Heart right ventricle (tissue), 16 donors: Measurements from ENCODE around the gene PLD2. TPM values are rescaled to one million over a fixed set of nuclear protein-coding genes. Genes with fewer than 3 reads are reported as not detected.

Experiments used
- ATAC-seq, 8 donors: fragments of 200-7000 bp; cut with Tn5 transposase; one replicate each; pipeline ENCODE4 v1.9.1; 2020; ENCODE audit warnings: mild to moderate bottlenecking in 8 of 8, moderate library complexity in 8 of 8, moderate number of reproducible peaks in 1 of 8
- DNase-seq, 2 donors: peaks; one replicate each; pipeline ENCODE4 v3.0.0-alpha.2; 2020
- H3K27ac ChIP-seq, 10 donors: fragments of 200-600 bp; sonication (generic) in 2 of 10; one replicate each; pipeline versions ENCODE4 v1.5.0 to v1.8.0; 2020 to 2022; ENCODE audit warnings: mild to moderate bottlenecking in 3 of 10
- H3K27me3 ChIP-seq, 7 donors: fragments of 200-600 bp; one replicate each; pipeline ENCODE4 v1.8.0; 2021 to 2022; ENCODE audit warnings: mild to moderate bottlenecking in 2 of 7
- H3K36me3 ChIP-seq, 9 donors: fragments of 200-600 bp; sonication (generic) in 1 of 9; one replicate each; pipeline versions ENCODE4 v1.5.0 to v1.8.0; 2020 to 2022; ENCODE audit warnings: mild to moderate bottlenecking in 2 of 9
- H3K4me1 ChIP-seq, 9 donors: fragments of 200-600 bp; sonication (generic) in 1 of 9; one replicate each; pipeline versions ENCODE4 v1.5.0 to v1.8.0; 2020 to 2022; ENCODE audit warnings: mild to moderate bottlenecking in 4 of 9
- H3K4me3 ChIP-seq, 10 donors: fragments of 200-600 bp; sonication (generic) in 2 of 10; one replicate each; pipeline versions ENCODE4 v1.5.0 to v1.8.0; 2020 to 2022; ENCODE audit warnings: mild to moderate bottlenecking in 7 of 10, moderate library complexity in 2 of 10
- H3K9me3 ChIP-seq, 11 donors: fragments of 200-600 bp in 10 of 11; sonication (generic) in 2 of 11; one replicate each; pipeline versions ENCODE4 v1.5.0 to v1.8.0; 2013 to 2022; ENCODE audit warnings: mild to moderate bottlenecking in 2 of 11, control low read depth in 1 of 11, moderate library complexity in 1 of 11
- WGBS, 2 donors: extraction: QIAGEN DNeasy Blood & Tissue Kit; methylation state at CpG; one replicate each; pipeline ENCODE4 v1.1.7; 2013; ENCODE audit warnings: inconsistent platforms in 1 of 2; 5-methylcytosine and 5-hydroxymethylcytosine counted together
- intact Hi-C, 10 donors: fragments of 100-400 bp; cut with DNase I; formaldehyde crosslinking; loops; one replicate each; pipeline versions ENCODE4 v1.11.1 to v1.14.2; 2022
- polyA plus RNA-seq, 2 donors: library from polyadenylated mRNA; stranded (reverse); fragments of 200-250 nt; gene quantifications; one replicate each; pipeline ENCODE4 v1.2.3, GENCODE V29; 2013
- total RNA-seq, 10 donors: library from RNA; stranded (reverse); fragmentation: NEBNext Ultra II Directional in 3 of 10; extraction: Animal tissue kit (Norgen Biotek cat#: 25700) in 3 of 10; gene quantifications; one replicate each; pipeline versions ENCODE4 v1.2.1 to v1.2.4, GENCODE V29; 2021 to 2023
- TF ChIP-seq, protein P1 (sequence below), 9 donors: fragments of 200-600 bp; sonication (generic) in 2 of 9; IDR thresholded peaks; one replicate each; pipeline versions ENCODE4 v1.5.0 to v1.8.0; 2021 to 2022; ENCODE audit warnings: antibody characterized with exemption in 9 of 9, mild to moderate bottlenecking in 5 of 9, moderate library complexity in 1 of 9
- donor health status: Arrhythmogenic right ventricular cardiomyopathy.
- donor health status: ischemic (EF 13 %, LVEDD 7.1; RV severe dilation, severe dysfunction).
- donor health status: healthy with polysubstance abuse.
- donor health status: DM: no; HTN: yes; CAD: no.
- donor health status: DM: no; HTN: no; CAD: no.
- donor health status: ischemic (EF 25% LVEDD 6.9; RV normal size, moderate dysfunction).
- donor health status: ischemic (EF 25% LVEDD 5.7; RV mildly dilated, moderate dysfunction).
- donor health status: healthy.
- donor health status: DM: yes; HTN: yes; CAD: no.
- donor health status: Ischemic cardiomyopathy.
- donor health status: ischemic (EF 35%, LVEDD 5.7; RV mildly dilated, moderate dysfunction).
- donor health status: nonischemic (EF 11% LVEDD 7.7; RV severe dilation, severe dysfunction).
- donor health status: DM: yes; HTN: yes; CAD: no.
- donor health status: PGD.
- donor health status: ischemic (EF 29% LVEDD 5.4; RV normal size, mild dysfunction).
- donor health status: nonischemic (EF 23%, LVEDD 6.1; RV moderate dilation, normal function).

Gene PLD2
- total and polyA plus RNA-seq, 12 donors: 5.6 to 20.7 (median 10.4) TPM

DNA sequence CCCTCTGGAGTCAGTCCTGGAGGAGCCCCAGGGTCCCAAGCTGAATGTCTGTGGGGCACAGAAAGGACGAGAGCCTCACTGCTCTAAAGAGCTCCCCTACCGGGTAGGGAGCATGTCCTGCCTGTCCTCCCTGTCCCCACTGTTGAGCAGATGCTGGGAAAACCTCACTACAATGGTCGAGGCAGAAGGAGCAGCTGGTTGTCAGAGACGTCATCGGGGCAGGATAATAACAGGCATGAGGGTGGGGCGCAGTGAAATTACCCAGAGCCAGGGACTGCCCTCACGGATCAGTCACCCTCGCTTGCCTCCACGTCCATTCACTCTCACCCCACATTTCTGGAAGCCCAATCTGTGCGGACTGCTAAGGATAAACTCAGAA, 34.7 kb upstream of the PLD2 start:
- TF ChIP-seq, protein P1, sequence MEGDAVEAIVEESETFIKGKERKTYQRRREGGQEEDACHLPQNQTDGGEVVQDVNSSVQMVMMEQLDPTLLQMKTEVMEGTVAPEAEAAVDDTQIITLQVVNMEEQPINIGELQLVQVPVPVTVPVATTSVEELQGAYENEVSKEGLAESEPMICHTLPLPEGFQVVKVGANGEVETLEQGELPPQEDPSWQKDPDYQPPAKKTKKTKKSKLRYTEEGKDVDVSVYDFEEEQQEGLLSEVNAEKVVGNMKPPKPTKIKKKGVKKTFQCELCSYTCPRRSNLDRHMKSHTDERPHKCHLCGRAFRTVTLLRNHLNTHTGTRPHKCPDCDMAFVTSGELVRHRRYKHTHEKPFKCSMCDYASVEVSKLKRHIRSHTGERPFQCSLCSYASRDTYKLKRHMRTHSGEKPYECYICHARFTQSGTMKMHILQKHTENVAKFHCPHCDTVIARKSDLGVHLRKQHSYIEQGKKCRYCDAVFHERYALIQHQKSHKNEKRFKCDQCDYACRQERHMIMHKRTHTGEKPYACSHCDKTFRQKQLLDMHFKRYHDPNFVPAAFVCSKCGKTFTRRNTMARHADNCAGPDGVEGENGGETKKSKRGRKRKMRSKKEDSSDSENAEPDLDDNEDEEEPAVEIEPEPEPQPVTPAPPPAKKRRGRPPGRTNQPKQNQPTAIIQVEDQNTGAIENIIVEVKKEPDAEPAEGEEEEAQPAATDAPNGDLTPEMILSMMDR (IDR thresholded peaks at IDR 0.05): no peak
- ATAC-seq (no peak), DNase-seq (no peak)
- Histone ChIP-seq H3K9me3 (no peaks in the 10 kb centered on the region), H3K27me3 (peaks cover 0 to 24% (median 12%) of the 10 kb centered on the region in 7 donors), H3K36me3 (no peaks in the 10 kb centered on the region), H3K27ac (no peak overlapping the region), H3K4me3 (no peak overlapping the region), H3K4me1 (peaks cover 0 to 15% (median 0%) of the 10 kb centered on the region in 9 donors)
- WGBS, 2 donors: 62% methylated on average over 10 of the region's 10 CpGs
- intact Hi-C loops: no loop called here

DNA sequence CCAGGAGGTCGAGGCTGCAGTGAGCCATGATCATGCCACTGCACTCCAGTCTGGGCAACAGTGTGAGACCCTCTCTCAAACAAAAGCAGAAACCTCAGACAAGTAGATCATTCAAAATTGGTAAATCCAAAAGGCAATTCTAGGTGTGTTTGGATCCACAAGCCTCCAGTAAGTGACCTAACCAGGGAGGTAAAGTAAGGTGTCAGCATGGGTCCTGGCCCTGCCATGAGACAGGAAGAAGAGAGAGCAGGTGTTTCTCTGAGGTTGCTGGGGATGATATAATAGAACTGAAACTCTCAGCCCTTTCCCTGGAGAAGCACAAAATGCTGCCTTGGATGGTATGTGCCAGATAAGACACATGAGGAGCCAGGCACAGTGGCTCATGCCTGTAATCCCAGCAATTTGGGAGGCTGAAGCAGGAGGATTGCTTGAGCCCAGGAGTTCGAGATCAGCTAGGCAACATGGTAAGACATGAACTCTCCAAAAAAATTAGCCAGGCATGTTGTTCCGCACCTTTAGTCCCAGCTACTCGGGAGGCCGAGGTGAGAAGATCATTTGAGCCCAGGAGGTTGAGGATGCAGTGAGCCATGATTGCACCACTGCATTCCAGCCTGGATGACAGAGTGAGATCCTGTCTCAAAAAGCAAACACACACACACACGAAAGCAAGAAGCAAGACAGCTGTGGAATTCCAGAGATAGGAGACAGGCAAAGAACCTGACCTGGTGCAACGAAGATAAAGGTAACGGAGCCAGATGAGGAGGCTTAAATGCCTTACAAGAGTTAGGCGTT, 28.8 kb upstream of the PLD2 start:
- no peak for ATAC-seq
- Histone ChIP-seq H3K36me3 (no peaks in the 10 kb centered on the region), H3K4me3 (no peak overlapping the region), H3K27ac (no peak overlapping the region), H3K4me1 (no peaks in the 10 kb centered on the region), H3K27me3 (peaks cover 0 to 59% (median 50%) of the 10 kb centered on the region in 7 donors), H3K9me3 (no peaks in the 10 kb centered on the region)
- intact Hi-C loops: no loop called here
- TF ChIP-seq, protein P1 (IDR thresholded peaks at IDR 0.05): no peak
- 60 to 64% methylated on average over 9 of the region's 9 CpGs for WGBS, 2 donors
- no peak for DNase-seq

DNA sequence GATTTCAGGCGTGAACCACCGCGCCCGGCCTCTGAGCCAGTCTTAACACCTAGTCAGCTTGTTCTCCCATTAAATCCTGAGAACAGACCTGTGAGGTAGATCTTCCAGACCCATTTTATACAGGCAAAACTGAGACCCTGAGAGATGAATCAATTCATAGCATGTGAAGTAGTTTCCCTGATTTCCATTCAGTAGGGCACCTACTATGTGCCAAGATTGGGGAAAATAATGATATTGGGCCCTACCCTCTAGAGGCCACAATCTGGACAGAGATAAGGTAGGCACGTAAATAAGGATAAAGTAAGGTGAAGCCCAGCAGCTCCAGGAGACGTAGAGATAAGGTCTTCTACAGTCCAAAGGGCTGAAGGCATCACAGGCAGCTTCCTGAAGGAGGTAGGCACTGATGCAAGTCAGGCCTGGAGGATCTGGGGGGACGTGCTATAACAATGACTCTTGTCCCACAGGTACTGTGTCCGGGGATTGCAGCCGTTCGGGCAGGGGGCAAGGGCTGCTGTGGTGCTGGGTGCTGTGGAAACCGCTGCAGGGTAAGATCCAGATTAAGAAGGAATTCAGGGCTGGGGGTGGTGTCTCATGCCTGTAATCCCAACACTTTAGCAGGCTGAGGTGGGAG, 26.5 kb upstream of the PLD2 start:
- Histone ChIP-seq H3K36me3 (no peaks in the 10 kb centered on the region), H3K9me3 (no peaks in the 10 kb centered on the region), H3K27ac (no peak overlapping the region), H3K27me3 (peaks cover 0 to 82% (median 64%) of the 10 kb centered on the region in 7 donors), H3K4me1 (peaks cover under 1 to 7% (median 5%) of the 10 kb centered on the region in 9 donors), H3K4me3 (no peak overlapping the region)
- no peak for ATAC-seq
- WGBS, 2 donors: 73 to 75% methylated on average over 11 of the region's 11 CpGs
- intact Hi-C loops: loop anchor here in 3 of 10 donors (5.0 to 10.0 kb wide), 2 partner anchors 38 to 46 kb away; partner anchors contain the start of genes CXCL16 (in 2 of the 3), MED11 (in 2 of the 3) and ZMYND15 (in 2 of the 3)
- TF ChIP-seq, protein P1 (IDR thresholded peaks at IDR 0.05): no peak
- no peak for DNase-seq

- no peak overlapping the region for H3K27ac ChIP-seq
- no peak overlapping the region for H3K4me3 ChIP-seq
- 26 to 30% methylated on average over 28 of the region's 28 CpGs for WGBS, 2 donors
- no peaks in the 10 kb centered on the region for H3K9me3 ChIP-seq
- intact Hi-C loops: loop anchor here in 3 of 10 donors (5.0 to 10.0 kb wide), 2 partner anchors 40 to 48 kb away; partner anchors contain the start of genes CXCL16 (in 2 of the 3), MED11 (in 2 of the 3) and ZMYND15 (in 2 of the 3)
- TF ChIP-seq, protein P1 (IDR thresholded peaks at IDR 0.05): no peak
- H3K4me1 ChIP-seq: peaks cover 16 to 29% (median 27%) of the 10 kb centered on the region in 9 donors
- H3K27me3 ChIP-seq: peaks cover 0 to 87% (median 66%) of the 10 kb centered on the region in 7 donors
- DNase-seq: peak in 1 of 2 donors; percentile 29
- H3K36me3 ChIP-seq: no peaks in the 10 kb centered on the region
- no peak for ATAC-seq
Observed at GRCh38 chr17:4782652-4783051, 24.3 kb upstream of the PLD2 start.
